Measurements from ENCODE around the gene PIANP.

- TF ChIP-seq EP300 (IDR thresholded peaks at IDR 0.05) (peak; percentile 93 to 96), CTCF (IDR thresholded peaks at IDR 0.05) (peak in 1 of 5 experiments; percentile 41), POLR2A (IDR thresholded peaks at IDR 0.05) (peak in 1 of 2 donors; percentile 33)
Observed at GRCh38 chr12:6662906-6663742, 37.5 kb downstream of the PIANP start, which contains the start of gene ING4.

Data from tibial nerve (tissue), 4 donors.